SK-N-SH (cell line): Measurements from ENCODE around the gene YES1. TPM values are rescaled to one million over a fixed set of nuclear protein-coding genes. Genes with fewer than 3 reads are reported as not detected.
"Not testable (repeated sequence)": the region's sequence is repeated elsewhere in the genome, so short reads cannot be mapped to it uniquely, and the experiment has no call there.

ENCODE experiments used
- CTCF ChIA-PET: fragments of 300-600, 350-600 bp; formaldehyde crosslinking; extraction: SDS; loops from one replicate; lab custom pipeline; 2021; lab: Yijun Ruan, JAX
- POLR2A ChIA-PET: fragments of 350-600 bp; sonication (Branson Sonifier 250); formaldehyde crosslinking; extraction: SDS; loops from one replicate; lab custom pipeline; 2020; ENCODE audit warnings: antibody characterized with exemption, inconsistent platforms; lab: Yijun Ruan, JAX
- DNase-seq: peaks from one replicate; pipeline ENCODE4 v3.0.0; 2012
- H2AFZ ChIP-seq: fragments of 200-600 bp; sonication (generic); 2 replicates; pipeline ENCODE4 v1.8.1; 2016; ENCODE audit warnings: antibody characterized with exemption, mild to moderate bottlenecking, low read depth
- H3F3A ChIP-seq: fragments of 200-600 bp; sonication (generic); replicated peaks from 2 replicates; pipeline ENCODE3; 2016; ENCODE audit warnings: antibody characterized with exemption, mild to moderate bottlenecking; ENCODE audit not compliant: insufficient read depth
- H3K27ac ChIP-seq, 2 experiments: fragments of 200-500 bp in 1 of 2; fragments of 200-600 bp in 1 of 2; sonication (Bioruptor generic) in 1 of 2; sonication (generic), shearing (Covaris generic) in 1 of 2; 2 replicates each; pipeline versions ENCODE4 v1.5.1 to v1.6.1; 2014 to 2016; ENCODE audit warnings: low read depth in 2 of 2, inconsistent platforms in 1 of 2, low read length in 1 of 2, mild to moderate bottlenecking in 1 of 2, mixed read lengths in 1 of 2
- H3K27me3 ChIP-seq: fragments of 200-600 bp; sonication (generic), shearing (Covaris generic); 2 replicates; pipeline ENCODE4 v1.6.1; 2016; ENCODE audit warnings: mixed run types; ENCODE audit not compliant: insufficient read depth
- H3K36me3 ChIP-seq, 2 experiments: fragments of 200-500 bp in 1 of 2; fragments of 200-600 bp in 1 of 2; sonication (Bioruptor generic) in 1 of 2; sonication (generic) in 1 of 2; replicated peaks in 1 of 2; 2 replicates each; pipeline versions ENCODE3 to v1.5.1; 2014 to 2016; ENCODE audit warnings: low read length in 1 of 2, mild to moderate bottlenecking in 1 of 2; ENCODE audit not compliant: insufficient read depth in 2 of 2, control insufficient read depth in 1 of 2
- H3K4me1 ChIP-seq, 2 experiments: fragments of 200-500 bp in 1 of 2; fragments of 200-600 bp in 1 of 2; sonication (Bioruptor generic) in 1 of 2; sonication (generic), shearing (Covaris generic) in 1 of 2; 2 replicates each; pipeline versions ENCODE4 v1.5.1 to v1.6.1; 2014 to 2016; ENCODE audit warnings: low read depth in 1 of 2, low read length in 1 of 2, mixed run types in 1 of 2; ENCODE audit not compliant: insufficient read depth in 2 of 2, control insufficient read depth in 1 of 2
- H3K4me2 ChIP-seq: fragments of 200-600 bp; sonication (generic), shearing (Covaris generic); 2 replicates; pipeline ENCODE4 v1.6.1; 2017; ENCODE audit warnings: mixed run types
- H3K4me3 ChIP-seq, 2 experiments: fragments of 200-500 bp in 1 of 2; fragments of 200-600 bp in 1 of 2; sonication (Bioruptor generic) in 1 of 2; sonication (generic), shearing (Covaris generic) in 1 of 2; 2 replicates each; pipeline versions ENCODE4 v1.5.1 to v1.8.1; 2014 to 2016; ENCODE audit warnings: low read depth in 2 of 2, inconsistent platforms in 1 of 2, low read length in 1 of 2, mild to moderate bottlenecking in 1 of 2, mixed read lengths in 1 of 2, moderate library complexity in 1 of 2
- H3K79me2 ChIP-seq: fragments of 200-600 bp; sonication (generic); 2 replicates; pipeline ENCODE4 v1.8.1; 2017; ENCODE audit warnings: mild to moderate bottlenecking; ENCODE audit not compliant: insufficient read depth
- H3K9ac ChIP-seq: fragments of 200-600 bp; sonication (generic); 2 replicates; pipeline ENCODE4 v1.6.1; 2017; ENCODE audit warnings: mixed run types
- H3K9me2 ChIP-seq: fragments of 200-600 bp; sonication (generic); 2 replicates; pipeline ENCODE4 v1.6.1; 2017; ENCODE audit warnings: mixed run types
- H3K9me3 ChIP-seq: fragments of 200-600 bp; sonication (generic); 2 replicates; pipeline ENCODE4 v1.6.1; 2017; ENCODE audit warnings: mixed run types, mild to moderate bottlenecking, moderate library complexity
- H4K20me1 ChIP-seq: fragments of 200-600 bp; sonication (generic); 2 replicates; pipeline ENCODE4 v1.6.1; 2017; ENCODE audit warnings: mild to moderate bottlenecking, mixed run types; ENCODE audit not compliant: insufficient read depth
- ELF1 ChIP-seq: IDR thresholded peaks from 2 replicates; pipeline ENCODE4 v1.4.0; 2012
- FOSL2 ChIP-seq: IDR thresholded peaks from 2 replicates; pipeline ENCODE4 v1.4.0; 2012; ENCODE audit warnings: low read depth, mild to moderate bottlenecking, moderate library complexity, borderline replicate concordance
- FOXM1 ChIP-seq: IDR thresholded peaks from 2 replicates; pipeline ENCODE4 v1.4.0; 2012; ENCODE audit warnings: low read depth, mild to moderate bottlenecking
- GABPA ChIP-seq: IDR thresholded peaks from 2 replicates; pipeline ENCODE4 v1.4.0; 2012; ENCODE audit warnings: low read depth, mild to moderate bottlenecking
- MEF2A ChIP-seq: IDR thresholded peaks from 2 replicates; pipeline ENCODE4 v1.4.0; 2012; ENCODE audit warnings: low read depth, borderline replicate concordance
- RAD21 ChIP-seq: IDR thresholded peaks from 2 replicates; pipeline ENCODE4 v1.6.1; 2012; ENCODE audit warnings: mild to moderate bottlenecking, low read length
- RCOR1 ChIP-seq: fragments of 150-350 bp; IDR thresholded peaks from 2 replicates; pipeline ENCODE4 v1.6.1; 2017; ENCODE audit warnings: antibody characterized with exemption, low read length
- SIN3A ChIP-seq: IDR thresholded peaks from 2 replicates; pipeline ENCODE4 v1.6.1; 2012; ENCODE audit warnings: low read depth, mild to moderate bottlenecking, low read length, moderate library complexity, borderline replicate concordance
- SMC3 ChIP-seq: IDR thresholded peaks from 2 replicates; pipeline ENCODE4 v1.6.1; 2012; ENCODE audit warnings: low read depth, low read length, improper control_type of control experiment
- TAF1 ChIP-seq: IDR thresholded peaks from 2 replicates; pipeline ENCODE4 v1.6.1; 2012; ENCODE audit warnings: low read depth, mild to moderate bottlenecking, low read length, moderate library complexity, borderline replicate concordance
- USF1 ChIP-seq: IDR thresholded peaks from 2 replicates; pipeline ENCODE4 v1.4.0; 2012; ENCODE audit warnings: low read depth, borderline replicate concordance
- WGBS: methylation state at CpG from one replicate; pipeline ENCODE4 v1.1.6; 2017; ENCODE audit warnings: low lambda C conversion rate; 5-methylcytosine and 5-hydroxymethylcytosine counted together
- polyA plus RNA-seq, 3 experiments: library from polyadenylated mRNA; depleted of rRNA; stranded (reverse); fragments of >200 nt; gene quantifications; 2 replicates each; pipeline ENCODE4 v1.2.3, GENCODE V29; 2012

YES1 gene
- polyA plus RNA-seq, 1 of the 3 experiments (the other 2 are of a cell fraction) = 7.9 TPM

- TF ChIP-seq FOXM1 = no peak
- TF ChIP-seq TAF1 = no peak
- no peak for TF ChIP-seq RAD21
- TF ChIP-seq ELF1 = no peak
Measured at GRCh38 chr18:778194-778927, 33.7 kb downstream of the YES1 start (continued).

- ChIA-PET POLR2A (no interaction called here), CTCF (interaction anchor here (0.9 kb wide), 1 partner anchor 38 kb away, joined by 3 read pairs; no protein-coding TSS in a partner anchor)
- 49% methylated on average over 1 of the region's 1 CpG for WGBS
Measured at GRCh38 chr18:777021-777420, 35.0 kb downstream of the YES1 start.

GRCh38 chr18:776044-776443 lies 36.0 kb downstream of the YES1 start:
- H3K4me1 ChIP-seq, H3K4me2 ChIP-seq, POLR2A ChIA-PET, H3F3A ChIP-seq, H3K9ac ChIP-seq, H3K9me3 ChIP-seq, H2AFZ ChIP-seq, DNase-seq, H3K27me3 ChIP-seq, H3K36me3 ChIP-seq, H3K9me2 ChIP-seq, CTCF ChIA-PET, H3K4me3 ChIP-seq, H3K27ac ChIP-seq: not testable (repeated sequence)
- Histone ChIP-seq H3K79me2 (peaks cover 18% of the 10 kb centered on the region), H4K20me1 (peaks cover 33% of the 10 kb centered on the region; the same call in 1 of the 2 replicates)
- 48% methylated on average over 4 of the region's 4 CpGs for WGBS

More at GRCh38 chr18:777021-777420, 35.0 kb downstream of the YES1 start:
- Histone ChIP-seq H3F3A (peaks cover 6% of the 10 kb centered on the region), H3K9ac (no peak overlapping the region), H3K27me3 (no peaks in the 10 kb centered on the region), H3K4me3 (no peak overlapping the region), H3K4me1 (no peaks in the 10 kb centered on the region)
- TF ChIP-seq GABPA = no peak
- TF ChIP-seq USF1 = no peak
- no peak for TF ChIP-seq SIN3A
- TF ChIP-seq FOSL2 = no peak
- TF ChIP-seq TAF1 = no peak
- TF ChIP-seq SMC3 = no peak
- TF ChIP-seq RCOR1 = no peak
- TF ChIP-seq MEF2A = no peak
- TF ChIP-seq, all 33 proteins: peak for 0
- Histone ChIP-seq H3K4me2 (no peak overlapping the region), H3K79me2 (peaks cover 18% of the 10 kb centered on the region), H2AFZ (no peak overlapping the region), H3K9me3 (no peaks in the 10 kb centered on the region), H3K9me2 (no peaks in the 10 kb centered on the region), H3K36me3 (no peaks in the 10 kb centered on the region), H4K20me1 (peaks cover 33% of the 10 kb centered on the region; the same call in 1 of the 2 replicates), H3K27ac (no peak overlapping the region)
- DNase-seq = no peak
